NCI-H1105 treated with DMSO at 0.1 percent for 48 hours (cell line): Measurements from ENCODE around the gene TMEM9.
A peak's percentile ranks its signal among the peaks of the same experiment; 100 is the strongest.

Experiments used
- DNase-seq: peaks from one replicate; lab custom pipeline; 2025; lab: John Stamatoyannopoulos, UW

TMEM9 gene

GRCh38 chr1:201154389-201155165 is at the start of gene TMEM9:
TMEM9 (minus strand) TSS chr1:201154474; CDS start chr1:201153923, 551 bp downstream.
- DNase-seq, result peak; percentile 94

- no peak for DNase-seq
These were observed 44.3 kb upstream of the TMEM9 start for GRCh38 chr1:201198598-201198997.

GRCh38 chr1:201194046-201194445 is 39.8 kb upstream of the TMEM9 start:
- no peak for DNase-seq

GRCh38 chr1:201192261-201192788 is 38.1 kb upstream of the TMEM9 start:
- no peak for DNase-seq

GRCh38 chr1:201191653-201192260 is 37.5 kb upstream of the TMEM9 start:
- DNase-seq, result no peak

DNA sequence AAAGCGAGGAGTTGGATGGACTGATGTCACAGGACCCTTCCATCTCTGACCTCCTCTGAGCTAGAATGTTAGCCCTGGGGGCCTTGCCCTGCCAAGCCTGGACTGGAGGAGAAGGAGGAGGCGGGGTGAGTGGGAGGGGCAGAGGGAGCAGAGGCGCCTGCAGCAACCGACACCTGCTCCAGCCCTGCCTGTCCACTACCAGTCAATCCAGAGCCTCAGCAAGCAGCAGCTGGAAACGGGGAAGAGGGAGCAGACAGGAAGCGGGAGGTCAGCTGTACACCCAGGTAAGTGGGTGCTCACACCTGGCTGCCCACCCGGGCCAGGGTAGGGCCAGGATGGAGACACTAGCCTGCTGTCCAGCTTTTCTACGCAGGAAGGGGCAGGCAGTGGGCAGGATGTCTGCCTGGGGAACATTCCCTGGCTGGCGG is 36.4 kb upstream of the TMEM9 start, which contains the start of gene IGFN1:
Gene IGFN1 (plus strand): TSS at position 201 of the 428 bp plus-strand sequence. CDS start 2,470 bp downstream, outside the sequence.
- peak; percentile 16 for DNase-seq

GRCh38 chr1:201190005-201190404 is 35.7 kb upstream of the TMEM9 start:
- no peak for DNase-seq

DNA sequence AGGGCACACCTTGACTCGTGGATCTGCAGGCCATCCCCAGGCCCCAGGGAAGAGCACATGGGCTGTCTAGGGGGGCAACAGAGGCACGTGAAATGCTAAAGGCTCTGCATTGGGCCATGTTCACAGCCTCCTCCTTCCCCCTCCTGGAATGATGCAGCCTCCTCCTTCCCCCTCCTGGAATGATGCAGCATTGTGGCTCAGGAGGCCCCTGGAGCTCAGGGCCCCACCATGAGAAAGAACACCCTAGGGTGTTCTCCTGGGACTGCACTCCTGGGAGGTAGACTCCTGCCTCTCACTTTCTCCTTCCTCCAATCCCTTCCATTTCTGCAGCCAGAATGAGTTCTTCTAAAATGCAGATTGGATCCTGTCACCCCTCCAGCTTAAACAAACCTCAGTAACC is 34.8 kb upstream of the TMEM9 start:
- DNase-seq, result no peak

- DNase-seq, result no peak
These were observed 31.9 kb upstream of the TMEM9 start for GRCh38 chr1:201186192-201186591.

- DNase-seq, result no peak
These were observed 31.4 kb upstream of the TMEM9 start for GRCh38 chr1:201185527-201186128.

DNA sequence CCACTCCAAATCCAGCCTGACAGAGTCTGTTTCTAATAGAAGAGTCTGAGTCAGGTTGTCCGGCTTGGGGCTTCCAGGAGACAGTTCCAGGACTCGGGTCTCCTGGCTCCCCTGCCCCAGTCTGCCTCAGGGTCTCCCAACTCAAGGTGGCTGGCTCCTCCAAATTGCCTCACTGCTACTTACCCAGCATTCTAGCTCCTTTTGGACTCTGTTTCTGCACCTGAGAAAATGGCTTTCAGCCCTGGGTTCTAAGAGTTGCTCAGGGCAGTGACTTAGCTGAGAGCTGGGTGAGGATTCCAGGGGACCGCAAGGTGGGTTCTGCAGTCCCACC is 30.8 kb upstream of the TMEM9 start:
- DNase-seq, result no peak

DNA sequence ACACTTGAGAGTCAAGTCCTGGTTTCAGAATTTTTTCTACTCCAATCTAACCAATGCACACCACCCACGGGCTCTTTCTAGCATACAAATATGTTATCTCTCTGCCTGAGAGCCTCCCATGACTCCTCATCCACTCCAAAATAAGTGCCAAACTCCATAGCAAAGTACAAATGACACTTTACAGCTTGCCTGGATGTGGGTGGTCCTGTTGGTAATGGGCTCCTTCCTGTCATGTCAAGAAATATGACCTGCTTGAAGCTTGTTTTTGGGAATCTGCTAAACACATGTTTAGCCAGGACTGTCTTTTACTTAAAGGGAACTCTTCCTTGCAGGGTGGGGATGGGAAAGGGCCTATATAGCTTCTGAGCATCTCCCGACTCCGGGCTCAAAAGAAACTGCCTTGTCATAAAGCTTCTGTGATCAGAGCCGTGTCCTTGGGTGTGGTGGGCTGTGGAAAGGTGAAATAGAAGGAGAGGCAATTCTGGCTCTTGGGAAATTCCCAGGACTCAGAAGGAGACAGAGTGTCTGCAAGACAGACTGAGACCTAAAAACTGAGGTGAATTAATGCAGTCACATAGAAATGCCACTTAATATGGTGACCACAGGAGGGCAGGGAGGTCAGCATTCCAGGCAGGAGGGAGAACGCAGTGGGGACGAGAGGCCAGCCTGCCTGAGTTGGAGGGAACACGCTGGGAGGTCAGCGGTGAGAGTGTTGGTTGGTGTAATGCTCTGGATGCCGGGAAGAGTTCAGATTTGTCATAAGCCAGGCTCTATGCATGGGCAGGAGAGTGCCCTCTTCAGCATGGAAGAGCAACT is 30.2 kb upstream of the TMEM9 start:
- no peak for DNase-seq

GRCh38 chr1:201183753-201184152 is 29.5 kb upstream of the TMEM9 start:
- DNase-seq, result no peak

- DNase-seq, result peak; percentile 30
These were observed 28.9 kb upstream of the TMEM9 start for GRCh38 chr1:201183209-201183608.

DNA sequence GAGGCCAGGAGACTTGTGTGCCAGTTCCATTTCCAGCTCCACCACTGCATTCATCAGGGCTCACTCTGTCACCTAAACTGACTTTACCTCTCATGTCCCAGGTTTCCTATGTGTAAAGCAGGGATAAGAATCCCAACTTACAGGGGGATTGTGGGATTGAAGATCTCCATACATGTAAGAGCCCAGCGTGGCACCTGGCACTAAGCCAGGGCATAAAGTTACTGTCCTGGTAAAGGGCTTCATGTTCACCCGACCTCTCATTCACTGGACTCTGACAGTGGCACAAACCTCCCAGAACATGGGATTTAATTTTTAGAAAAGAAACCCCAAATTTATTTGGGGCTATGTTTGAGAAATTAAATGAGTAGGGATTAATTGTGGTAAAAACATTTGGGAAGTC is 27.5 kb upstream of the TMEM9 start:
- DNase-seq, result no peak

DNA sequence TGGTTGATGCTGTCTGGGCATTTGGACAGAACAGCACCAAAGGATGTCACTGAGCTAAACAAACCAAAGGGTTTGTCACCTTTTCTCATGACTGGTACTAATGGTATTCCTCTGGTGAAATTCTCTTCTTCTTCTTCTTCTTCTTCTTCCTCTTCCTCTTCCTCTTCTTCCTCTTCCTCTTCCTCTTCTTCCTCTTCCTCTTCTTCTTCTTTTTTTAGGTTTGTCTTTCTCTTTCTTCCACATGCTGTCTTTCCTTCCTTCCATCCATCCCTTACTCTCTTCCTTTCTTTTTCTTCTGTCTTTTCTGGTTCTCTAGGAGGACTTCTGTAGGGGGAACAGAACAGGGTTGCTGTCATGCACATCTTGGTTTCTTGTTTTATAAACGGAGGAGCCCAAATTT is 27.0 kb upstream of the TMEM9 start:
- no peak for DNase-seq

- DNase-seq, result no peak
These were observed 26.6 kb upstream of the TMEM9 start for GRCh38 chr1:201180901-201181300.

GRCh38 chr1:201180141-201180540 is 25.9 kb upstream of the TMEM9 start:
- DNase-seq, result no peak

- no peak for DNase-seq
These were observed 24.4 kb upstream of the TMEM9 start for GRCh38 chr1:201178718-201179117.

DNA sequence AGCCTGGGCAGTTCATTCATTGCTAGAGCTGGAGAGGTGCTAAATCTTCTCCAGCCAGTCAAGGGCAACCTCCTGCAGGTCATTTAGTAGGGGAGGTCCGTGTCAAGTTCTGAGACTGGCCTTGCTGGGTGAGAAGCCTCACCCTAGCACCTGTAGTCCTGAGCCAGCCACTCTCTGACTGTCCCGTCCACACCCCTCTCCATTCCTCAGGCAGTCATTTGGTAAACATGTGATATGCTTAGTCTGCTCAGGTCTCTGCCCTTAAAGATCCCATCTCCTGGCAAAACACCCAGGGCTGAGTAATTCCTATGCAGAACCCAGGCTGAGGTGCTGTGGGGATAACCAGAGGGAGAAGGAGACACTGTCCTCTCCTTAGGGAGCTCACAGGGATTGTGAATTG is 22.7 kb upstream of the TMEM9 start:
- DNase-seq, result no peak

GRCh38 chr1:201175820-201176500 is 21.7 kb upstream of the TMEM9 start:
- no peak for DNase-seq

- DNase-seq, result no peak
These were observed 19.5 kb upstream of the TMEM9 start for GRCh38 chr1:201173736-201174135.
